22Rv1 (cell line): Measurements from ENCODE around the gene CPXM2.

Experiments used
- H3K27ac ChIP-seq: fragments of 450-650 bp; 2 replicates; pipeline ENCODE4 v1.5.1; 2017
- ZFX ChIP-seq: fragments of 450-650 bp; IDR thresholded peaks from 2 replicates; pipeline ENCODE4 v1.6.1; 2017; ENCODE audit warnings: antibody characterized with exemption, borderline replicate concordance
- TF ChIP-seq, protein P1 (sequence below): fragments of 450-650 bp; IDR thresholded peaks from 2 replicates; pipeline ENCODE4 v1.5.1; 2017; ENCODE audit warnings: mild to moderate bottlenecking

The CPXM2 gene

GRCh38 chr10:123855008-123855684, 36.5 kb downstream of the CPXM2 start:
- TF ChIP-seq, protein P1, sequence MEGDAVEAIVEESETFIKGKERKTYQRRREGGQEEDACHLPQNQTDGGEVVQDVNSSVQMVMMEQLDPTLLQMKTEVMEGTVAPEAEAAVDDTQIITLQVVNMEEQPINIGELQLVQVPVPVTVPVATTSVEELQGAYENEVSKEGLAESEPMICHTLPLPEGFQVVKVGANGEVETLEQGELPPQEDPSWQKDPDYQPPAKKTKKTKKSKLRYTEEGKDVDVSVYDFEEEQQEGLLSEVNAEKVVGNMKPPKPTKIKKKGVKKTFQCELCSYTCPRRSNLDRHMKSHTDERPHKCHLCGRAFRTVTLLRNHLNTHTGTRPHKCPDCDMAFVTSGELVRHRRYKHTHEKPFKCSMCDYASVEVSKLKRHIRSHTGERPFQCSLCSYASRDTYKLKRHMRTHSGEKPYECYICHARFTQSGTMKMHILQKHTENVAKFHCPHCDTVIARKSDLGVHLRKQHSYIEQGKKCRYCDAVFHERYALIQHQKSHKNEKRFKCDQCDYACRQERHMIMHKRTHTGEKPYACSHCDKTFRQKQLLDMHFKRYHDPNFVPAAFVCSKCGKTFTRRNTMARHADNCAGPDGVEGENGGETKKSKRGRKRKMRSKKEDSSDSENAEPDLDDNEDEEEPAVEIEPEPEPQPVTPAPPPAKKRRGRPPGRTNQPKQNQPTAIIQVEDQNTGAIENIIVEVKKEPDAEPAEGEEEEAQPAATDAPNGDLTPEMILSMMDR, result no peak
- TF ChIP-seq ZFX, result no peak
- no peak overlapping the region for H3K27ac ChIP-seq

DNA sequence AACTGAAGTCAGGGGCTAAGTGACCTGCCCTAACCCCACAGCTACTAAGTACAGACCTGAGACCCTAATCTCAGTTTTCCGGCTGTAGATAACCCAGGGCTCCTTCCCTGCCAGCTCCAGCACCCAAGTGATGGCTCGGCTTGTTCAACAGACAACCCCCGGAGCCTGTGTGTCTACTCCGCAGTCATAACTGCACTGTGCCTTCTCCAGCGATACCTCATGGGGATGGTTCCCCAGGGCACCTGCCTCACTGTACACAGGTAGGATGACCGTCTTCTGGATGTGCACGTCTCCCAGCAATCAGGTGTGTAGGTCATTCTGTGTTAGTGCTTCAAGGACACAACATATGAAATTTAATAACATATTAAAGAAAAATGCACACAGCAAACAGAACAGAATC, 37.1 kb downstream of the CPXM2 start:
- TF ChIP-seq, protein P1, result no peak
- no peak for TF ChIP-seq ZFX
- no peak overlapping the region for H3K27ac ChIP-seq

GRCh38 chr10:123854003-123854402, 37.6 kb downstream of the CPXM2 start:
- TF ChIP-seq ZFX, result no peak
- TF ChIP-seq, protein P1, result no peak
- no peak overlapping the region for H3K27ac ChIP-seq

GRCh38 chr10:123852411-123852951, 39.1 kb downstream of the CPXM2 start:
- TF ChIP-seq, protein P1, result no peak
- no peak for TF ChIP-seq ZFX
- H3K27ac ChIP-seq, result no peak overlapping the region

- no peak overlapping the region for H3K27ac ChIP-seq
- TF ChIP-seq, protein P1, result no peak
These were observed 42.8 kb downstream of the CPXM2 start for GRCh38 chr10:123848564-123849457.

DNA sequence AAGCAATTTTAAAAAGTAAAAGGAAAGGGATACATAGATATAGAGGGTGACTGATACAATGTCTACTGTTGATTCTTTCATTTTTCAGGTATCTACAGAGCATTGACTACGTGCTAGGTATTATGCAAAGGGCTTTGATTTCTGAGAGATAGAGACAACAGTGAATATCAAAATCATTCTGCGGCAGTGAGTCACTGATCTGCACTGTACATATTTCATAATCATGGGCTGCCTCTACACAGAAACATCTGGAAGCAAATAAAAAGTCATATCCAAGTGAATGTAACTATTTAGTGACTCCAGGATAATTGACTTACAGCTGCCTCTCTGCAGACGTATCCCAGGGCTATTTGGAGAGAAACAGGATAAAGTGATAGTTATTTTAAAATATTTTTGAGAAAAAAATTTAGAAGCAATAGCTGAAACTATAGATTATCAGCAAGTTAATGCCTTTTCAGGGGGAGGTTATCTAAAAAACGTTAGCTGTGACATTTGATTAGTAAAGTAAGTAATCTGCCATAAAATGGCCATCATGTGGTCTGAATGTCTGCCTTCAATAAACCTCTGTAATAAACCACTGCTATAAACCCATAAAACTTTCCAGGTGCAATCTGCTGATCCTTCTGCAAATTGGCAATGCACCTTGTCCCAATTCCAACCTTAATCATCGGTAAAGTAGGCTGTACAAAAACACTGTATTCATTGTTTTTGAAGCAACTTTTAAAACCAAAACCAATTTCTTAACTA, 43.7 kb downstream of the CPXM2 start:
- H3K27ac ChIP-seq, result no peak overlapping the region

More for the DNA sequence above, 43.7 kb downstream of the CPXM2 start:
- no peak for TF ChIP-seq ZFX
- TF ChIP-seq, protein P1, result no peak
